Measurements from ENCODE around the gene NRP1. TPM values are rescaled to one million over a fixed set of nuclear protein-coding genes. Genes with fewer than 3 reads are reported as not detected.
A peak's percentile ranks its signal among the peaks of the same experiment; 100 is the strongest.

The NRP1 gene
- polyA plus RNA-seq, 1 of the 3 experiments (the other 2 are of a cell fraction) = 129 TPM

DNA sequence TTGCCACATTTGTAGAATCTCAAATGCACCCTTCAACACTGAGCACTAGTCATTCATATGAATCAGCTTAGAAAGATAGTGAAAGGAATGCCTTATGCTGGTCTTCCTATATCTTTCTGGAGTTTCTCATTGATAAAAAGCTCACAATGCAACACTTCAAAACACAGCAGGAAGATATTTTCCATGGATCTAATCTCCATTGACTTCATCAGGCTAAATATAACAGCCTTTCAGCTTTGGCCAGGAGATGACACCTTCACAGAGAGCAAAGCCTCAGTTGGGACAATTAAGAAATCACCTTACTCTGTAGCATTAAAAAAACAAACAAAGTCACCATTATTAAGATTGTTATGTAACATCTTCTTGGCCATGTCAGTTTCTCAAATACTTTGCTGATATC is 6.7 kb downstream of the NRP1 start:
- H3K27me3 ChIP-seq (ENCODE audit: insufficient read depth) = no peaks in the 10 kb centered on the region
- peaks cover 47% of the 10 kb centered on the region for H4K20me1 ChIP-seq (ENCODE audit: insufficient read depth)
- H2AFZ ChIP-seq (ENCODE audit: low read depth) = no peak overlapping the region
- no peak for DNase-seq
- peak overlapping the region in 1 of 2 experiments; percentile 93; a peak in 2 of 4 replicates for H3K27ac ChIP-seq (ENCODE audit: low read depth in 2 of 2, low read length in 1 of 2)
- H3K4me1 ChIP-seq (ENCODE audit: control insufficient read depth in 1 of 2, insufficient read depth in 2 of 2, low read depth in 1 of 2, low read length in 1 of 2) = peaks cover 15 to 22% of the 10 kb centered on the region in 2 experiments
- no peaks in the 10 kb centered on the region for H3K9me3 ChIP-seq
- H3K4me2 ChIP-seq = peak overlapping the region; percentile 23
- H3F3A ChIP-seq (replicated peaks; ENCODE audit: insufficient read depth) = peaks cover 16% of the 10 kb centered on the region
- peaks cover 100% of the 10 kb centered on the region for H3K79me2 ChIP-seq (ENCODE audit: insufficient read depth)
- H3K4me3 ChIP-seq (ENCODE audit: low read depth in 2 of 2, low read length in 1 of 2) = no peak overlapping the region; a peak in 1 of 4 replicates
- H3K9me2 ChIP-seq = no peaks in the 10 kb centered on the region
- H3K36me3 ChIP-seq (replicated peaks in 1 of 2; ENCODE audit: control insufficient read depth in 1 of 2, insufficient read depth in 2 of 2, low read length in 1 of 2) = peaks cover 42 to 92% of the 10 kb centered on the region in 2 experiments
- no peak overlapping the region for H3K9ac ChIP-seq
- CTCF ChIA-PET = interaction anchor here (0.7 to 3.0 kb wide), 8 partner anchors 19 to 1327 kb away, joined by 3 to 18 read pairs (median 3); no protein-coding TSS in a partner anchor
- TF ChIP-seq NFIC (IDR thresholded peaks at IDR 0.05; ENCODE audit: borderline replicate concordance) = no peak
- TF ChIP-seq, protein P1, sequence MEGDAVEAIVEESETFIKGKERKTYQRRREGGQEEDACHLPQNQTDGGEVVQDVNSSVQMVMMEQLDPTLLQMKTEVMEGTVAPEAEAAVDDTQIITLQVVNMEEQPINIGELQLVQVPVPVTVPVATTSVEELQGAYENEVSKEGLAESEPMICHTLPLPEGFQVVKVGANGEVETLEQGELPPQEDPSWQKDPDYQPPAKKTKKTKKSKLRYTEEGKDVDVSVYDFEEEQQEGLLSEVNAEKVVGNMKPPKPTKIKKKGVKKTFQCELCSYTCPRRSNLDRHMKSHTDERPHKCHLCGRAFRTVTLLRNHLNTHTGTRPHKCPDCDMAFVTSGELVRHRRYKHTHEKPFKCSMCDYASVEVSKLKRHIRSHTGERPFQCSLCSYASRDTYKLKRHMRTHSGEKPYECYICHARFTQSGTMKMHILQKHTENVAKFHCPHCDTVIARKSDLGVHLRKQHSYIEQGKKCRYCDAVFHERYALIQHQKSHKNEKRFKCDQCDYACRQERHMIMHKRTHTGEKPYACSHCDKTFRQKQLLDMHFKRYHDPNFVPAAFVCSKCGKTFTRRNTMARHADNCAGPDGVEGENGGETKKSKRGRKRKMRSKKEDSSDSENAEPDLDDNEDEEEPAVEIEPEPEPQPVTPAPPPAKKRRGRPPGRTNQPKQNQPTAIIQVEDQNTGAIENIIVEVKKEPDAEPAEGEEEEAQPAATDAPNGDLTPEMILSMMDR (IDR thresholded peaks at IDR 0.05) = peak; percentile 42
- TF ChIP-seq SMC3 (IDR thresholded peaks at IDR 0.05; ENCODE audit: low read depth, low read length) = peak; percentile 11; the same call in 1 of the 2 replicates
- TF ChIP-seq RAD21 (IDR thresholded peaks at IDR 0.05; ENCODE audit: low read length) = peak; percentile 31; the same call in 1 of the 2 replicates
- peak; percentile 12; the same call in 1 of the 2 replicates for TF ChIP-seq TCF12 (IDR thresholded peaks at IDR 0.05)
- POLR2A ChIA-PET = no interaction called here

DNA sequence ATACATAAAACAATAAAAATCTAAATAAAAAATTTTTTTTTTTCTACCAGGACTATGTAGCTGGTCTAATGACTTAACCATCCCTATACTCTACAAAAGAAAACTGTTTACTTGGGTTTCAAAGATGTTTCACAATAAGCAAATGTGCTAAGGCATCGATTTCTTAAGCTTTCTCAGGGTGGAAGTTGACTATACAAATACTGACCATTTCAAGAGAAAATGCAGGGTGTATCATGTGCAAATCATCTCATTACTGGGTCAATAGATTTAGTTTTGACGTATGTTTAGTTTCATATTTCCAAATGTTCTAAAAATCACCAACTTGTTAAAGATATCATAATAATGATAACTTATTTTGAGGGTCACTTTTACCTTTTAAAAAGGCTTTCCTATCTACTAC is 7.5 kb downstream of the NRP1 start:
- H3K4me2 ChIP-seq = peak overlapping the region; percentile 23; the same call in 1 of the 2 replicates
- H3K36me3 ChIP-seq (replicated peaks in 1 of 2; ENCODE audit: control insufficient read depth in 1 of 2, insufficient read depth in 2 of 2, low read length in 1 of 2) = peaks cover 42 to 96% of the 10 kb centered on the region in 2 experiments
- peaks cover 18% of the 10 kb centered on the region for H3F3A ChIP-seq (replicated peaks; ENCODE audit: insufficient read depth)
- H3K9me3 ChIP-seq = no peaks in the 10 kb centered on the region
- H2AFZ ChIP-seq (ENCODE audit: low read depth) = no peak overlapping the region
- H3K4me3 ChIP-seq (ENCODE audit: low read depth in 2 of 2, low read length in 1 of 2) = no peak overlapping the region
- H4K20me1 ChIP-seq (ENCODE audit: insufficient read depth) = peaks cover 55% of the 10 kb centered on the region
- no peak for DNase-seq
- 70% methylated on average over 2 of the region's 2 CpGs for WGBS (ENCODE audit: low lambda C conversion rate)
- peak overlapping the region; percentile 68 to 93; a peak in 2 of 4 replicates for H3K27ac ChIP-seq (ENCODE audit: low read depth in 2 of 2, low read length in 1 of 2)
- H3K27me3 ChIP-seq (ENCODE audit: insufficient read depth) = no peaks in the 10 kb centered on the region
- no peak overlapping the region for H3K9ac ChIP-seq
- CTCF ChIA-PET = interaction anchor here (0.6 to 3.0 kb wide), 4 partner anchors 134 to 1328 kb away, joined by 3 to 18 read pairs (median 11); no protein-coding TSS in a partner anchor
- H3K9me2 ChIP-seq = no peaks in the 10 kb centered on the region
- peaks cover 100% of the 10 kb centered on the region for H3K79me2 ChIP-seq (ENCODE audit: insufficient read depth)
- POLR2A ChIA-PET = no interaction called here
- H3K4me1 ChIP-seq (ENCODE audit: control insufficient read depth in 1 of 2, insufficient read depth in 2 of 2, low read depth in 1 of 2, low read length in 1 of 2) = peaks cover 10 to 22% of the 10 kb centered on the region in 2 experiments
- TF ChIP-seq ELF1 (IDR thresholded peaks at IDR 0.05) (no peak), JUND (IDR thresholded peaks at IDR 0.05) (no peak), RCOR1 (IDR thresholded peaks at IDR 0.05; ENCODE audit: low read length) (no peak), POLR2AphosphoS5 (IDR thresholded peaks at IDR 0.05; ENCODE audit: low read depth, low read length) (no peak), NFIC (IDR thresholded peaks at IDR 0.05; ENCODE audit: borderline replicate concordance) (no peak), TEAD4 (IDR thresholded peaks at IDR 0.05; ENCODE audit: borderline replicate concordance, insufficient read depth) (no peak), EZH2phosphoT487 (IDR thresholded peaks at IDR 0.05; ENCODE audit: borderline replicate concordance, low read depth) (no peak), CHD2 (IDR thresholded peaks at IDR 0.05; ENCODE audit: low read length, partially characterized antibody) (no peak), YY1 (IDR thresholded peaks at IDR 0.05; ENCODE audit: low read depth) (no peak)
- TF ChIP-seq, protein P2, sequence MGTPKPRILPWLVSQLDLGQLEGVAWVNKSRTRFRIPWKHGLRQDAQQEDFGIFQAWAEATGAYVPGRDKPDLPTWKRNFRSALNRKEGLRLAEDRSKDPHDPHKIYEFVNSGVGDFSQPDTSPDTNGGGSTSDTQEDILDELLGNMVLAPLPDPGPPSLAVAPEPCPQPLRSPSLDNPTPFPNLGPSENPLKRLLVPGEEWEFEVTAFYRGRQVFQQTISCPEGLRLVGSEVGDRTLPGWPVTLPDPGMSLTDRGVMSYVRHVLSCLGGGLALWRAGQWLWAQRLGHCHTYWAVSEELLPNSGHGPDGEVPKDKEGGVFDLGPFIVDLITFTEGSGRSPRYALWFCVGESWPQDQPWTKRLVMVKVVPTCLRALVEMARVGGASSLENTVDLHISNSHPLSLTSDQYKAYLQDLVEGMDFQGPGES (IDR thresholded peaks at IDR 0.05; ENCODE audit: low read depth, low read length) = no peak
- TF ChIP-seq, protein P3, sequence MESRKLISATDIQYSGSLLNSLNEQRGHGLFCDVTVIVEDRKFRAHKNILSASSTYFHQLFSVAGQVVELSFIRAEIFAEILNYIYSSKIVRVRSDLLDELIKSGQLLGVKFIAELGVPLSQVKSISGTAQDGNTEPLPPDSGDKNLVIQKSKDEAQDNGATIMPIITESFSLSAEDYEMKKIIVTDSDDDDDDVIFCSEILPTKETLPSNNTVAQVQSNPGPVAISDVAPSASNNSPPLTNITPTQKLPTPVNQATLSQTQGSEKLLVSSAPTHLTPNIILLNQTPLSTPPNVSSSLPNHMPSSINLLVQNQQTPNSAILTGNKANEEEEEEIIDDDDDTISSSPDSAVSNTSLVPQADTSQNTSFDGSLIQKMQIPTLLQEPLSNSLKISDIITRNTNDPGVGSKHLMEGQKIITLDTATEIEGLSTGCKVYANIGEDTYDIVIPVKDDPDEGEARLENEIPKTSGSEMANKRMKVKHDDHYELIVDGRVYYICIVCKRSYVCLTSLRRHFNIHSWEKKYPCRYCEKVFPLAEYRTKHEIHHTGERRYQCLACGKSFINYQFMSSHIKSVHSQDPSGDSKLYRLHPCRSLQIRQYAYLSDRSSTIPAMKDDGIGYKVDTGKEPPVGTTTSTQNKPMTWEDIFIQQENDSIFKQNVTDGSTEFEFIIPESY (IDR thresholded peaks at IDR 0.05; ENCODE audit: borderline replicate concordance, low read depth) = no peak
- TF ChIP-seq, protein P4, sequence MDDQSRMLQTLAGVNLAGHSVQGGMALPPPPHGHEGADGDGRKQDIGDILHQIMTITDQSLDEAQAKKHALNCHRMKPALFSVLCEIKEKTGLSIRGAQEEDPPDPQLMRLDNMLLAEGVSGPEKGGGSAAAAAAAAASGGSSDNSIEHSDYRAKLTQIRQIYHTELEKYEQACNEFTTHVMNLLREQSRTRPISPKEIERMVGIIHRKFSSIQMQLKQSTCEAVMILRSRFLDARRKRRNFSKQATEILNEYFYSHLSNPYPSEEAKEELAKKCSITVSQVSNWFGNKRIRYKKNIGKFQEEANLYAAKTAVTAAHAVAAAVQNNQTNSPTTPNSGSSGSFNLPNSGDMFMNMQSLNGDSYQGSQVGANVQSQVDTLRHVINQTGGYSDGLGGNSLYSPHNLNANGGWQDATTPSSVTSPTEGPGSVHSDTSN (IDR thresholded peaks at IDR 0.05) = no peak
- TF ChIP-seq, protein P5, sequence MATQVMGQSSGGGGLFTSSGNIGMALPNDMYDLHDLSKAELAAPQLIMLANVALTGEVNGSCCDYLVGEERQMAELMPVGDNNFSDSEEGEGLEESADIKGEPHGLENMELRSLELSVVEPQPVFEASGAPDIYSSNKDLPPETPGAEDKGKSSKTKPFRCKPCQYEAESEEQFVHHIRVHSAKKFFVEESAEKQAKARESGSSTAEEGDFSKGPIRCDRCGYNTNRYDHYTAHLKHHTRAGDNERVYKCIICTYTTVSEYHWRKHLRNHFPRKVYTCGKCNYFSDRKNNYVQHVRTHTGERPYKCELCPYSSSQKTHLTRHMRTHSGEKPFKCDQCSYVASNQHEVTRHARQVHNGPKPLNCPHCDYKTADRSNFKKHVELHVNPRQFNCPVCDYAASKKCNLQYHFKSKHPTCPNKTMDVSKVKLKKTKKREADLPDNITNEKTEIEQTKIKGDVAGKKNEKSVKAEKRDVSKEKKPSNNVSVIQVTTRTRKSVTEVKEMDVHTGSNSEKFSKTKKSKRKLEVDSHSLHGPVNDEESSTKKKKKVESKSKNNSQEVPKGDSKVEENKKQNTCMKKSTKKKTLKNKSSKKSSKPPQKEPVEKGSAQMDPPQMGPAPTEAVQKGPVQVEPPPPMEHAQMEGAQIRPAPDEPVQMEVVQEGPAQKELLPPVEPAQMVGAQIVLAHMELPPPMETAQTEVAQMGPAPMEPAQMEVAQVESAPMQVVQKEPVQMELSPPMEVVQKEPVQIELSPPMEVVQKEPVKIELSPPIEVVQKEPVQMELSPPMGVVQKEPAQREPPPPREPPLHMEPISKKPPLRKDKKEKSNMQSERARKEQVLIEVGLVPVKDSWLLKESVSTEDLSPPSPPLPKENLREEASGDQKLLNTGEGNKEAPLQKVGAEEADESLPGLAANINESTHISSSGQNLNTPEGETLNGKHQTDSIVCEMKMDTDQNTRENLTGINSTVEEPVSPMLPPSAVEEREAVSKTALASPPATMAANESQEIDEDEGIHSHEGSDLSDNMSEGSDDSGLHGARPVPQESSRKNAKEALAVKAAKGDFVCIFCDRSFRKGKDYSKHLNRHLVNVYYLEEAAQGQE (IDR thresholded peaks at IDR 0.05; ENCODE audit: low read depth, low read length) = no peak

Data from SK-N-SH (cell line).